Forelimb muscle (tissue), 1 donor: ENCODE measurements around the gene HEPN1. TPM values are rescaled to one million over a fixed set of nuclear protein-coding genes. Genes with fewer than 3 reads are reported as not detected.

Source experiments
- DNase-seq: peaks from one replicate; pipeline ENCODE4 v3.0.0-alpha.2; 2013; ENCODE audit warnings: low read depth
- polyA plus RNA-seq: library from polyadenylated mRNA; unstranded; fragments of 120-200 nt; gene quantifications from one replicate; pipeline ENCODE4 v1.2.1, GENCODE V29; 2013; ENCODE audit not compliant: insufficient read length

Gene HEPN1
- polyA plus RNA-seq, 1 donor, result 0.20 TPM

GRCh38 chr11:124899383-124900145 lies 19.5 kb upstream of the HEPN1 start:
- DNase-seq, result no peak

GRCh38 chr11:124900464-124900863 lies 18.6 kb upstream of the HEPN1 start:
- no peak for DNase-seq

GRCh38 chr11:124902616-124903015 lies 16.4 kb upstream of the HEPN1 start:
- no peak for DNase-seq

GRCh38 chr11:124915541-124916369 lies 3.3 kb upstream of the HEPN1 start:
- no peak for DNase-seq

GRCh38 chr11:124916370-124916710 lies 2.7 kb upstream of the HEPN1 start:
- no peak for DNase-seq

- DNase-seq, result no peak
These were observed 1.9 kb upstream of the HEPN1 start for GRCh38 chr11:124917115-124917637.

GRCh38 chr11:124919898-124920297 lies 848 bp downstream of the HEPN1 start:
- no peak for DNase-seq

- no peak for DNase-seq
These were observed 1.3 kb downstream of the HEPN1 start for GRCh38 chr11:124920356-124920755.

- no peak for DNase-seq
These were observed 2.0 kb downstream of the HEPN1 start for GRCh38 chr11:124920870-124921609.

- DNase-seq, result no peak
These were observed 3.8 kb downstream of the HEPN1 start for GRCh38 chr11:124922831-124923230.

- DNase-seq, result no peak
These were observed 4.2 kb downstream of the HEPN1 start for GRCh38 chr11:124923296-124923695.

- DNase-seq, result no peak
These were observed 10.1 kb downstream of the HEPN1 start for GRCh38 chr11:124928942-124929665.

- DNase-seq, result no peak
These were observed 11.7 kb downstream of the HEPN1 start for GRCh38 chr11:124930799-124931198.

GRCh38 chr11:124934862-124935547 lies 16.0 kb downstream of the HEPN1 start:
- no peak for DNase-seq

GRCh38 chr11:124935548-124936514 lies 16.8 kb downstream of the HEPN1 start, which contains the start of gene HEPACAM:
Gene HEPACAM, minus strand, starts transcription at chr11:124936047. Its CDS starts 41 bp downstream, at chr11:124936006.
- no peak for DNase-seq

- DNase-seq, result no peak
These were observed 18.4 kb downstream of the HEPN1 start for GRCh38 chr11:124937336-124937935.

GRCh38 chr11:124938206-124938765 lies 19.2 kb downstream of the HEPN1 start:
- DNase-seq, result no peak

- no peak for DNase-seq
These were observed 19.9 kb downstream of the HEPN1 start for GRCh38 chr11:124938970-124939369.

GRCh38 chr11:124941703-124942102 lies 22.7 kb downstream of the HEPN1 start:
- DNase-seq, result no peak
